GM18907 (cell line): ENCODE measurements around the gene BLACAT1.
A peak's percentile ranks its signal among the peaks of the same experiment; 100 is the strongest.
"Not testable (repeated sequence)": the region's sequence is repeated elsewhere in the genome, so short reads cannot be mapped to it uniquely, and the experiment has no call there.

Experiments used
- ATAC-seq: cut with Tn5 transposase; IDR thresholded peaks from one replicate; pipeline ENCODE4 v1.9.1; 2021; ENCODE audit warnings: mild to moderate bottlenecking, moderate library complexity; ENCODE audit not compliant: unreplicated experiment

Gene BLACAT1

DNA sequence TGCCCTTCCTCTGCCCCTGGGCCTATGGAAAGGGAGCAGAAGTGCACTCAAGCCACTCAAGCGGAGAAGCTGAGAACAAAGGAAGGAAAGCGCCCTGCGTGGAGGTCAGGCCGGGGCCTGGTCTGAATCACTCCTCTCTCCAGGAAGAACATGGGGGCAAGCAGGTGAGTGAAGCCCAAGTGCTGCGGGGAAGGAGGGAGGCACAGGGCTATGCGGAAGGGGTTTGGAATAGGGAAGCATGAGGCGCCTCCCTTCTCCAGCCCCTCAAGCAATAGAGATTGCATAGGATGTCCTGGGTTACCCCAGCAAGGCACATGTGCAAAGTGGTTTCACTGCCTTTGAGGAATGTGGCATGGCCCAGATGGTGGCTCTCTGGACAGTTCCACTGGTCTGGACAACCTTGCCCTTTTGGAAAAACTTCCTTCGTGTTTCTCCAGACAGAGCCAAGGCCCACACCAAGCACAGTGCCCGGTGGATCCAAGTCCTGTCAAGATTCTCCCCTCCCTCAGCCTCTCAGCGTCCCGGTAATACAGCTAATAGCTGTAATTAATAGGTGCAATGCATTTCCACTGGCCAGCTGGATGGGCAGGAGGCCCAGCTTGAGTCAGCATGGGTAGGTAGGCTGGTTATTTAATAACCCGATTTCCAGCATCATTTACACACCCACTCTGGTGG is 13.7 kb downstream of the BLACAT1 start:
- no peak for ATAC-seq

GRCh38 chr1:205441716-205442050 is 14.2 kb downstream of the BLACAT1 start:
- no peak for ATAC-seq

- no peak for ATAC-seq
These were observed 14.6 kb downstream of the BLACAT1 start for GRCh38 chr1:205441318-205441633.

DNA sequence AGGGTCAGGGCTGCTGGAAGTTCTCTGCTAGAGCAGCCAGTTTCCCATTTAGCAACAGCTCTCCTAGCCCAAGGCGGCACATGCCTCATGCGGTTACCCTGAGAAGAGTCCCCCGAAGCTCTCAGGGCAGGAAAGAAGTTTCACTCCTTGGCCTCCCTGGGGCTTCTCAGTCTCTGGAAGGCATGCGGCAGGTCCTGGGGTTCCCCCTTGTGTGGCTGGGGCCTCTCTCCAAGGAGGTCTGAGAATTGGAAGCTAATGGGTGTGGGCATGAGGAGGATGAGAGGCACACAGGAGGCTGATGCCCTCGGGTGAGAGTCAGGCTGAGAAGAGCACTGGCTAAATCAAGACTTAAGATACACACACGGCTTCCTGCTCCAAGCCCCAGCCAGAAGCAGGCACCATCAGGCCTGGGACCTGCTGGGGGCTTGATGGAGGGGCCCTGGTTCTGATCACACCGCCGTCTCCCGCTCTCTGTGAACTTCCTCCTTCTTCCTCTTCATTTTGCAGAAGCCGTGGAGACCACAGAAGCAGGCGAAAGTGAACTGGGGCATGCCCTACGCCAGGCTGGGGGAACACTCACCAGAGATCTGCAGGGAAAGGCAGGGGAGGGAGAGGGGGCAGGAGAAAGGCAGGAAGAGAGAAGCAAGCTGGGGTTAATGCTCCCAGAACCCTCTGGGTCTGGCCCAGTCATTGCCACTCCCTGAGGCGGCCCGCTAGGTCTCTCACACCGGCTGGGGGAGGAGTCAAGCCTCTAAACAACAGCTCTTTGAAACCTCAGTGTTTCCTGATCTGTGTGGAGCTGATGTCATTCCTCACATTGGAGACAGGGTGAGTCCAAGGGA is 15.1 kb downstream of the BLACAT1 start:
- peak; percentile 63 for ATAC-seq

- ATAC-seq = no peak
These were observed 15.7 kb downstream of the BLACAT1 start for GRCh38 chr1:205440121-205440475.

DNA sequence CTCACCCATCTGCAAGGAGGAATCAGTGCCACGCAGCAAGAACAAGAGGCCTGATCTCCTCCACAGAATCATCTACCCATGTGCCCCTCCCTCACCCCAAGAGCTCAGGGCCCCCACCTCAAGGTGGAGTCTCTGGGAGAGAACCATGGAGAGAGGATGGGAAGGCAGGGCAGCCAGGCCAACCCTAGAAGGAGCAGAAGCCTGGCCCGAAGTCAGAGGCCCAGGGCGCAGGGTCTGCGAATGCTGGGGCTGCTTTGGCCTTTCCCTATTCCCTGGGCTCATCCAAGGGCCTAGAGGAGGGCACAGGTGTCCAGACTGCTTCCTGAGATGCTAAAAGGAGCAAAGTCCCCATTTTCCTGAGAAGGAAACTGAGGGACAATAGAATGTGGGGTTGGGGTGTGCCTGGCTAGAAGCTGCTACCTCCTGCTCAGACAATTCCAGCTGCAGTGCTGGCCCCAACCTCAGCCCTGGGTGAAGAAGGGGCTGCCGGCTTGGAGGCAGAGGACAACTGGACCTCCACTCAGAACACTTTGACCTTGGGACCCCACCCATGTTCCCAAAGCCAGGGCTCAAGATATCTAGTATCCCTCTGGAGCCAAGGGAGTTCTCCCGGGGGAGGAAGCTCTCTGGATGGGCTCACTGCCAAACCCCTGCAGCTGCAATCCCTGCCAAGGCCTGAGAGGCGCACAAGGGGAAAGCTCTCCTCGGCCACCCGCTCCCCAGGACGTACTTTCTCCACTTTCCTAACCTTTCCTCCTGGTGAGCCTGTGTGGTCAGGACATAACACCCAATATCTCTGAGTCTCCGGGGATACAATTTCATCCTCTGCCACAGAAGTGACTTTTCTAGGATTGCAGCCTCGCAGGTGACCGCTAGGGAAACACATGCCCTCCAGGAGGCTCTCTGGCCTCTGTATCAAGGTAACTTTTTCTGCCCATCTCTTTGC is 17.4 kb downstream of the BLACAT1 start:
- ATAC-seq = no peak

GRCh38 chr1:205437570-205437969 is 18.3 kb downstream of the BLACAT1 start:
- ATAC-seq = no peak

DNA sequence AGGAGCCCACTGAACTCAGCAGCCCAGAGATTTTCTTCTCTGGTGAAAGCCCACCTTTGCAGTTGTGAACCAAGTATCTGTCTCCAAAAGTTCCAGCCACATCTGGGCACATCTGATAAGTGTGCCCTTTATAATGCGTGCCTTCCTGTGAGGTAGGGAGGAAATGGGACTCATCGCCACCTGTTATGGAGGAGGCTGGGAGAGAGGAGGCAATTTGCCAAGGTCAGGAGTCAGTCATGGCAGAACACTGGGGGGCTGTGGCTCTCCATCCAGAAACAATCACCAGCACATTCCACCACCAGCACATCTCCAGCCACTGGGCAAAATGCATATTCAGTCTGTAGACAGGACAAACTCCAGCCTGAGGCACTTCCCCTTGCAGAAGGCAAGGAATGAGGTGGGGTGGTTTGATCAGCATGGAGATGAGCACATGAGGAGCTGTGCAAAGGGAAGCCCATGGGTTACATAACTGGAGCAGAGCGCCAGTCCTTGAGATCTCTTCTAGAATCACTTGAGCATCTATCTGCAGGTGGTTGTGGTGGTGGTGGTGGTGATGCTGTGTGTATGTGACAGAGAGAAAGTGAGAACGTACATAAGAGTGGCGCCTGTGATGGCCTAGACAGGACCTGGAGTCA is 19.0 kb downstream of the BLACAT1 start:
- ATAC-seq = no peak

- ATAC-seq = no peak
These were observed 20.0 kb downstream of the BLACAT1 start for GRCh38 chr1:205435578-205436573.

- no peak for ATAC-seq
These were observed 21.1 kb downstream of the BLACAT1 start for GRCh38 chr1:205434738-205435137.

DNA sequence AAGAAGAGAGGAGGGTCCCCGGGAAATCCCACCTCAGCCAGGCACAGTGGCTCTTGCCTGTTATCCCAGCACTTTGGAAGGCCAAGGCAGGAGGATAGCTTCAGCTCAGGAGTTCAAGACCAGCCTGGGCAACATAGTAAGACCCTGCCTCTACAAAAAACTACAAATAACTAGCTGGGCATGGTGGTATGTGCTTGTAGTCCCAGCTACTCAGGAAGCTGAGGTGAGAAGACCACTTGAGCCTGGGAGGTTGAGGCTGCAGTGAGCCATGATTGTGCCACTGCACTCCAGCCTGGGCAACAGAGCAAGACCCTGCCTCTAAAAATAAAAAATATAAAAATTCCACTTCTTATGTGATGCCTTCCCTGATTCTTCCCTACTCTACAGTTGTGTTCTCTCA is 23.2 kb downstream of the BLACAT1 start:
- ATAC-seq = not testable (repeated sequence)

DNA sequence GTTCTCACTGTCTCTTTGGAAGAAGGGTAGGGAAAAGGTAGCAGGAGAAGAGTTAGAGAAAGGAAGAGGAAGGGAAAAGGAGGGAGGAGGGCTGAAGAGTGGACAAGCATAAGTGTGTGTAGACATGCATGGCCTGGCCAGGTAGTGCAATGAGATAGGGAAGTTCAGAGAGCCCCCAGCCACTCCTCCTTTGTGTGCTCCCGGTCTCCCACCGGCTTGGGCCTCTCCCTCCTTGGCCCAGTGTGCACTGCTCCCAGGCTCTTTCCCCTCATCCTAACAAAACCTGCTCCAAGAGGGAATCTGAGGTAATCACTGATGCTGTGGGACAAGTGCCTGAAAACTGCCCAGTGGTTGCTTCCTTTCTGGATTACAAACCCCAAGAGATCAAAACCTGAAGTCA is 23.7 kb downstream of the BLACAT1 start:
- no peak for ATAC-seq

DNA sequence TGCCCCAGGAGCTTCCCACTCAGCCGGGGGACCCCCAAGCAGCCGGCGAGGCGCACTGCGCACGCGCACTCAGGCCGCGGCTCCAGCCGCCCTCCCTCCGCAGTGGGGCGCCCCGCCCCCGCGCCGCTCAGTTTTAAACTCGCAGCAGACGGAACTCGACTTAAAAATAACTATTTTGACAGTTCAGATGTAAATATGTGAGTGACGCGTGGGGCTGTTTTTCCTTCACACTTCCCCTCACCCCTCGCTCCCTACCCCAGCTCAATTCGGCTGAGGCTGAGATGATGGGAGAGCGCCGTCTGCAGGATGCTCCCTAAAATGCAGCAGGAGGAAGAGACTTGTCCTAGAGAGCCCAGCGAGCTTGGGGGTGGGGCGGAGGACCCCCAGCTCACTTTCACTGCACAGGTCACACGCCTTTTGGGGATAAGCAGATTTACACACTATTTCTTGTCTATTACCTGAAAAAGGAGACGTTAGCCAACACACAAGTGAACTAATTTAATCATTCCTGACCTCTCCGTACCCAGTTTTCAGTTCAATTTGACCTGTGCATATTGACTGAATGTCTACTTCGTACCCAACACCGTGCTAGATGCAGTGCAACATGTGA is 25.0 kb downstream of the BLACAT1 start:
- ATAC-seq = no peak

DNA sequence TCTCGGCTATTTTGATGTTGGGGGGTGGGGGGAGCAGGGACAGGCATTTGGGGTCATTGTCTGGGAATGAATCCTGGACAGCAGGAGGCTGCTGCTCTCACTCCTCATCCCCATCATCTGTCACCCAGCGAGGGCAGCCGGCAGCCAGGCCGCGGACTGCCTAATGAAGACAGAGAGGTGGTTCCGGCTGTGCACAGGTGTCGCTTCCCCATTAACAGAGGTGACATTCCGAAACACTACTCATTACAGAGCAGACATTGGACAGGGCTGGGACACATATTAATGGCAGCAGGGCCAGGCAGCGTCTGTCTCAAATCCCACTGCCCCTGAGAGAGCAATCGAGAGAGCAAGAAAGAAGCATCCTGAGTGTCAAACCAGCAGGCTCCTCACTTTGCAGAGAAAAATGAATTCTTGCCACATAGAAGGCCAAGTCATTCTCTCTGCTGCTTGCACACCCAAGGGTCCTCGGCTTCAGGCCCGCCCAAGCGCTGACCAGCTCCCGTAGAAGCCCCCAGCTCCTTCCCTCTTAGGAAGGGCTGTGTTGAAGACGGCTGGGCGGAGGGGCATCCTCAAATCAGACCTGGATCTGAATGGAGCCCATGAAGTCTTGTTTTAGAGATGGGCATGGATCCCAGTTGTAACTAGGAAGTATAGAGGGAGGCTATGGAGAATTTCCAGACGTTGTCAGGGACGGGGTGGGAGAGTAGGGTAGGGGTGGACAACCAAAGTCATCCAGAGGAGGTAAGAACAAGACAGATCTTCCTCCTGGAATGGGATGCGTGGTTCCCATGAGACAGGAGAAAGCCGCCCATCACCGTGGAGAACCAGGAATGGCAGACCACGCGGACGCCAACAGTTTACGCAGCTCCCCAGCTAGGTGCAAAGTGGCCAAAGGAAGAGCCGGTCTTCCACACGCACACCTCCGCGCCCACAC is 25.8 kb downstream of the BLACAT1 start:
- no peak for ATAC-seq

- ATAC-seq = no peak
These were observed 30.8 kb downstream of the BLACAT1 start for GRCh38 chr1:205424901-205425600.

DNA sequence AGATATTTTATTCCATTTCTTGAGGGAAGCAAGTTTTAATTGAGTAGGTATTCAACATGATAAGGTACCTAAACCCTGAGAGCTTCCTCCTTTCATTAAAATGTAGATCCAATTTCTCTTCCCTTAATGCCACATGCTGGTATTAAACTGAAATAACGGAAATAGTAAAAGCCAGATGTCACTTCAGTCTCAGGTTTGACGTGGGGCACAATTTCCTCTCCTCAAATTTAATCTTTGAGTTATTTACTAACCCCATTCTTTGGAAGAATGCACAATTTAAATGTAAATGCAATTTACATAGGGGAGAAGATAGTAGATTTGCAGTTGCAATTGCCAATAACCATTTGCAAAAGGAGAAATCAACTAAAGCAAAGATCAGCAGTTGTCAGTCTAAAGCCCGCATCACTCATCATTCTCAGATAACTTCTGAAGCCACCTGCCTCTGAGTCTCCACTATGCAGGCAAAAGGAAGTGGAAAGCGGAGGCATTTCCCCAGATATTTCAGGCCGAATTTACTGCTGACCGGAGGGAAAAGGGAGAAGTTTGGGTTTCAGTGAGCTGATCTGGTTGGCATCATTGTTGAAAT is 31.9 kb downstream of the BLACAT1 start:
- no peak for ATAC-seq

DNA sequence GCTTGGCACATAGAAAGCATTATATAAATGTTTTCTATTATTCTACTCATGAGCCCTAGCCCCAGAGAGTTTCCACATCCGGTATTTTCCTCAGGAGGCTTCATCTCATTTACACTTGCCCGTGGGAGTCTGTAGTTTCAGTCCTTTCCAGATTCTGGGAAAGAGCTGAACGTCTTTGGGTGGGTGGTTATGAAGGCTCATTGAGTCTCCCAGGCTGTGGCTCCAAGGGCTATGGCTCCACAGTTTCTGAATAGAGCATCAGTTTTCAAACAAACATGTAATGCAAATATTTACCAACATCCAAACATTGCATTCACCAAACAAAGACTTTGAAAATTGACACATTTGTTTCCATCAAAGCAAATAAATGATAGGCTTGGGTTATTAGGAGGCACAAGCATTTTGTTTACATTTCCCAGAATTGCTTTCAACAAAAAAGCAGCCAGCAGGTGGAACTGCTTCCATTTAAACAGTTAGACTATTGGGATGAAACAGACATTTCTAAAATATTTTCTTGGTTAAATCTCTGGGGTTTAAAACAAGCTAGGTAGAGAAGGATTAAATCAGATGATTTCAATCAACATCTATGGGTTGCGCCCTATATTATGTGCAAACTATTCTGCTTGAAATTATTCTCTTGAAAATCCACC is 32.7 kb downstream of the BLACAT1 start:
- no peak for ATAC-seq
